ENCODE measurements around the gene LVRN. TPM values are rescaled to one million over a fixed set of nuclear protein-coding genes. Genes with fewer than 3 reads are reported as not detected.

The LVRN gene
- total RNA-seq, 6 donors from 2014 or later, result 0.17 to 0.40 (median 0.30) TPM; not detected in 3

GRCh38 chr5:115961381-115962238 lies 665 bp upstream of the LVRN start:
- H3K27ac ChIP-seq, result no peak overlapping the region
- H3K4me1 ChIP-seq, result peaks cover 18 to 20% (median 19%) of the 10 kb centered on the region in 4 donors
- no peaks in the 10 kb centered on the region for H3K9me3 ChIP-seq
- WGBS, 2 donors, result 12 to 19% methylated on average over 32 to 42 of the region's 42 CpGs
- peak in 1 of 2 donors; percentile 38 for DNase-seq
- no peaks in the 10 kb centered on the region for H3K36me3 ChIP-seq
- peaks cover 0 to 23% (median 14%) of the 10 kb centered on the region in 4 donors for H3K27me3 ChIP-seq
- H3K4me3 ChIP-seq, result peak overlapping the region in 1 of 4 donors; percentile 48
- ATAC-seq (ENCODE audit: low FRiP score in 2 of 2), result peak in 1 of 2 donors; percentile 7
- TF ChIP-seq CTCF (IDR thresholded peaks at IDR 0.05) (no peak), POLR2AphosphoS5 (IDR thresholded peaks at IDR 0.05) (no peak), POLR2A (IDR thresholded peaks at IDR 0.05) (no peak), EP300 (IDR thresholded peaks at IDR 0.05) (no peak)

GRCh38 chr5:115962565-115963402 lies 509 bp downstream of the LVRN start:
- Histone ChIP-seq H3K36me3 (no peaks in the 10 kb centered on the region), H3K27me3 (peaks cover 0 to 23% (median 14%) of the 10 kb centered on the region in 4 donors), H3K9me3 (no peaks in the 10 kb centered on the region), H3K4me3 (peak overlapping the region in 3 of 4 donors; percentile 22 to 48 (median 42)), H3K27ac (no peak overlapping the region), H3K4me1 (peaks cover 18 to 20% (median 19%) of the 10 kb centered on the region in 4 donors)
- 10 to 17% methylated on average over 11 of the region's 71 CpGs for WGBS, 2 donors
- peak in 1 of 2 donors; percentile 85 for DNase-seq
- peak; percentile 66 to 90 for ATAC-seq (ENCODE audit: low FRiP score in 2 of 2)
- TF ChIP-seq POLR2AphosphoS5 (IDR thresholded peaks at IDR 0.05), result no peak
- no peak for TF ChIP-seq POLR2A (IDR thresholded peaks at IDR 0.05)
- TF ChIP-seq CTCF (IDR thresholded peaks at IDR 0.05), result no peak
- TF ChIP-seq EP300 (IDR thresholded peaks at IDR 0.05), result no peak

- H3K9me3 ChIP-seq, result no peaks in the 10 kb centered on the region
- no peak for TF ChIP-seq CTCF (IDR thresholded peaks at IDR 0.05)
- no peak for TF ChIP-seq POLR2AphosphoS5 (IDR thresholded peaks at IDR 0.05)
- no peak for TF ChIP-seq POLR2A (IDR thresholded peaks at IDR 0.05)
- TF ChIP-seq EP300 (IDR thresholded peaks at IDR 0.05), result no peak
Measured at GRCh38 chr5:115963566-115963965, 1.3 kb downstream of the LVRN start.

GRCh38 chr5:115968770-115969169 lies 6.5 kb downstream of the LVRN start:
- Histone ChIP-seq H3K27ac (no peak overlapping the region), H3K36me3 (no peaks in the 10 kb centered on the region), H3K9me3 (no peaks in the 10 kb centered on the region), H3K4me3 (no peak overlapping the region), H3K4me1 (no peaks in the 10 kb centered on the region), H3K27me3 (no peaks in the 10 kb centered on the region)
- TF ChIP-seq POLR2A (IDR thresholded peaks at IDR 0.05) (no peak), EP300 (IDR thresholded peaks at IDR 0.05) (no peak)
- DNase-seq (no peak), ATAC-seq (ENCODE audit: low FRiP score in 2 of 2) (no peak)
- WGBS, 2 donors, result 88 to 100% methylated on average over 2 of the region's 2 CpGs

More at GRCh38 chr5:115963566-115963965, 1.3 kb downstream of the LVRN start:
- no peak for DNase-seq
- Histone ChIP-seq H3K4me3 (no peak overlapping the region), H3K36me3 (no peaks in the 10 kb centered on the region), H3K27ac (no peak overlapping the region), H3K27me3 (peaks cover 0 to 23% (median 14%) of the 10 kb centered on the region in 4 donors), H3K4me1 (peaks cover 18 to 20% (median 19%) of the 10 kb centered on the region in 4 donors)
- no peak for ATAC-seq (ENCODE audit: low FRiP score in 2 of 2)
- 36 to 38% methylated on average over 17 of the region's 17 CpGs for WGBS, 2 donors

GRCh38 chr5:115977096-115977495 lies 14.8 kb downstream of the LVRN start:
- 66 to 68% methylated on average over 4 of the region's 4 CpGs for WGBS, 2 donors
- TF ChIP-seq EP300 (IDR thresholded peaks at IDR 0.05) (no peak), POLR2AphosphoS5 (IDR thresholded peaks at IDR 0.05) (no peak), POLR2A (IDR thresholded peaks at IDR 0.05) (no peak), CTCF (IDR thresholded peaks at IDR 0.05) (no peak)
- H3K4me1 ChIP-seq, result no peaks in the 10 kb centered on the region
- H3K27me3 ChIP-seq, result no peaks in the 10 kb centered on the region
- no peak overlapping the region for H3K27ac ChIP-seq
- DNase-seq (no peak), ATAC-seq (ENCODE audit: low FRiP score in 2 of 2) (no peak)
- H3K36me3 ChIP-seq, result no peaks in the 10 kb centered on the region
- no peak overlapping the region for H3K4me3 ChIP-seq
- no peaks in the 10 kb centered on the region for H3K9me3 ChIP-seq
